Hepatocyte (in vitro differentiated cells): ENCODE measurements around the gene CEP128. TPM values are rescaled to one million over a fixed set of nuclear protein-coding genes. Genes with fewer than 3 reads are reported as not detected.
A peak's percentile ranks its signal among the peaks of the same experiment; 100 is the strongest.

Experiments
- DNase-seq: peaks from one replicate; pipeline ENCODE4 v3.0.0-alpha.2; 2016; ENCODE audit warnings: low spot score
- H2AFZ ChIP-seq: fragments of 200-600 bp; sonication (generic); 2 replicates; pipeline ENCODE4 v1.6.0; 2016; ENCODE audit warnings: antibody characterized with exemption, mild to moderate bottlenecking
- H3K27ac ChIP-seq: fragments of 200-600 bp; sonication (generic); 2 replicates; pipeline ENCODE4 v1.5.1; 2016; ENCODE audit warnings: mild to moderate bottlenecking
- H3K27me3 ChIP-seq: fragments of 200-600 bp; sonication (generic); 2 replicates; pipeline ENCODE4 v1.6.1; 2016
- H3K36me3 ChIP-seq: fragments of 200-600 bp; sonication (generic); replicated peaks from 2 replicates; pipeline ENCODE4 v1.5.1; 2016; ENCODE audit warnings: low read depth; ENCODE audit not compliant: insufficient read depth
- H3K4me1 ChIP-seq: fragments of 200-600 bp; sonication (generic); 2 replicates; pipeline ENCODE4 v1.5.1; 2016; ENCODE audit warnings: mild to moderate bottlenecking, moderate library complexity; ENCODE audit not compliant: insufficient read depth
- H3K4me2 ChIP-seq: fragments of 200-600 bp; sonication (generic); 2 replicates; pipeline ENCODE4 v1.6.0; 2016
- H3K4me3 ChIP-seq: fragments of 200-600 bp; sonication (generic); 2 replicates; pipeline ENCODE4 v1.5.1; 2016; ENCODE audit warnings: mild to moderate bottlenecking
- H3K79me2 ChIP-seq: fragments of 200-600 bp; sonication (generic); 2 replicates; pipeline ENCODE4 v1.6.0; 2017; ENCODE audit warnings: mild to moderate bottlenecking
- H3K9me2 ChIP-seq: fragments of 200-600 bp; sonication (generic); replicated peaks from 2 replicates; pipeline ENCODE4 v1.6.0; 2017; ENCODE audit warnings: mild to moderate bottlenecking; ENCODE audit not compliant: insufficient read depth
- H3K9me3 ChIP-seq: fragments of 200-600 bp; sonication (generic); 2 replicates; pipeline ENCODE4 v1.5.1; 2016; ENCODE audit warnings: low read depth, mild to moderate bottlenecking
- H4K20me1 ChIP-seq: fragments of 200-600 bp; sonication (generic); 2 replicates; pipeline ENCODE4 v1.6.0; 2016; ENCODE audit warnings: mild to moderate bottlenecking; ENCODE audit not compliant: insufficient read depth, poor library complexity, severe bottlenecking
- EZH2 ChIP-seq: fragments of 200-600 bp; sonication (generic); IDR thresholded peaks from 2 replicates; pipeline ENCODE4 v1.6.1; 2016; ENCODE audit warnings: antibody characterized with exemption, mild to moderate bottlenecking, borderline replicate concordance
- EZH2phosphoT487 ChIP-seq: fragments of 200-600 bp; sonication (generic); IDR thresholded peaks from one replicate; pipeline ENCODE4 v1.6.1; 2018; ENCODE audit warnings: antibody characterized with exemption, mild to moderate bottlenecking, low read depth, moderate library complexity; ENCODE audit not compliant: unreplicated experiment, severe bottlenecking
- WGBS: methylation state at CpG from one replicate; pipeline ENCODE4 v1.1.6; 2016; ENCODE audit warnings: low lambda C conversion rate; ENCODE audit errors: missing lambda C conversion rate; 5-methylcytosine and 5-hydroxymethylcytosine counted together
- polyA plus RNA-seq: library from polyadenylated mRNA; unstranded; fragments of >200 nt; fragmentation: Nextera tagmentation; extraction: Ambion mirVana; gene quantifications from 2 replicates; pipeline ENCODE4 v1.2.1, GENCODE V29; 2016
- total RNA-seq: library from RNA; depleted of rRNA; stranded (reverse); fragments of >200 nt; gene quantifications from 2 replicates; pipeline ENCODE4 v1.2.3, GENCODE V29; 2014
- TF ChIP-seq, protein P1 (sequence below): fragments of 200-600 bp; sonication (generic); IDR thresholded peaks from 2 replicates; pipeline ENCODE4 v1.5.1; 2016; ENCODE audit warnings: antibody characterized with exemption, mild to moderate bottlenecking; ENCODE audit not compliant: poor library complexity

The CEP128 gene
- total and polyA plus RNA-seq, 2 experiments from 2014 or later = 1.4 to 3.6 TPM

- H4K20me1 ChIP-seq = no peaks in the 10 kb centered on the region
- TF ChIP-seq EZH2 = no peak
- no peak for TF ChIP-seq EZH2phosphoT487
- no peaks in the 10 kb centered on the region for H3K79me2 ChIP-seq
- 50% methylated on average over 1 of the region's 1 CpG for WGBS
- no peak for DNase-seq
- no peak overlapping the region for H3K4me3 ChIP-seq
- H3K4me2 ChIP-seq = no peak overlapping the region
- peak overlapping the region; percentile 35 for H3K27ac ChIP-seq
- no peaks in the 10 kb centered on the region for H3K27me3 ChIP-seq
- peaks cover 10% of the 10 kb centered on the region for H3K4me1 ChIP-seq
- H3K9me3 ChIP-seq = no peaks in the 10 kb centered on the region
- H3K9me2 ChIP-seq = no peaks in the 10 kb centered on the region
- no peaks in the 10 kb centered on the region for H3K36me3 ChIP-seq
- no peak overlapping the region for H2AFZ ChIP-seq
Observed at GRCh38 chr14:80522411-80522810, 419.1 kb downstream of the CEP128 start.

- Histone ChIP-seq H3K79me2 (no peaks in the 10 kb centered on the region), H3K9me3 (no peaks in the 10 kb centered on the region), H3K36me3 (no peaks in the 10 kb centered on the region), H2AFZ (no peak overlapping the region), H3K9me2 (no peaks in the 10 kb centered on the region), H3K4me3 (no peak overlapping the region), H3K4me1 (peaks cover 10% of the 10 kb centered on the region), H3K4me2 (no peak overlapping the region), H3K27me3 (no peaks in the 10 kb centered on the region), H3K27ac (no peak overlapping the region), H4K20me1 (no peaks in the 10 kb centered on the region)
- no peak for DNase-seq
- 96% methylated on average over 3 of the region's 3 CpGs for WGBS
- TF ChIP-seq EZH2 (no peak), EZH2phosphoT487 (no peak)
- TF ChIP-seq, protein P1, sequence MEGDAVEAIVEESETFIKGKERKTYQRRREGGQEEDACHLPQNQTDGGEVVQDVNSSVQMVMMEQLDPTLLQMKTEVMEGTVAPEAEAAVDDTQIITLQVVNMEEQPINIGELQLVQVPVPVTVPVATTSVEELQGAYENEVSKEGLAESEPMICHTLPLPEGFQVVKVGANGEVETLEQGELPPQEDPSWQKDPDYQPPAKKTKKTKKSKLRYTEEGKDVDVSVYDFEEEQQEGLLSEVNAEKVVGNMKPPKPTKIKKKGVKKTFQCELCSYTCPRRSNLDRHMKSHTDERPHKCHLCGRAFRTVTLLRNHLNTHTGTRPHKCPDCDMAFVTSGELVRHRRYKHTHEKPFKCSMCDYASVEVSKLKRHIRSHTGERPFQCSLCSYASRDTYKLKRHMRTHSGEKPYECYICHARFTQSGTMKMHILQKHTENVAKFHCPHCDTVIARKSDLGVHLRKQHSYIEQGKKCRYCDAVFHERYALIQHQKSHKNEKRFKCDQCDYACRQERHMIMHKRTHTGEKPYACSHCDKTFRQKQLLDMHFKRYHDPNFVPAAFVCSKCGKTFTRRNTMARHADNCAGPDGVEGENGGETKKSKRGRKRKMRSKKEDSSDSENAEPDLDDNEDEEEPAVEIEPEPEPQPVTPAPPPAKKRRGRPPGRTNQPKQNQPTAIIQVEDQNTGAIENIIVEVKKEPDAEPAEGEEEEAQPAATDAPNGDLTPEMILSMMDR = no peak
Observed at GRCh38 chr14:80521456-80521855, 420.1 kb downstream of the CEP128 start.

- H3K36me3 ChIP-seq = no peaks in the 10 kb centered on the region
- TF ChIP-seq EZH2phosphoT487 = no peak
- no peak overlapping the region for H3K27ac ChIP-seq
Observed at GRCh38 chr14:80519002-80519401, 422.5 kb downstream of the CEP128 start.

DNA sequence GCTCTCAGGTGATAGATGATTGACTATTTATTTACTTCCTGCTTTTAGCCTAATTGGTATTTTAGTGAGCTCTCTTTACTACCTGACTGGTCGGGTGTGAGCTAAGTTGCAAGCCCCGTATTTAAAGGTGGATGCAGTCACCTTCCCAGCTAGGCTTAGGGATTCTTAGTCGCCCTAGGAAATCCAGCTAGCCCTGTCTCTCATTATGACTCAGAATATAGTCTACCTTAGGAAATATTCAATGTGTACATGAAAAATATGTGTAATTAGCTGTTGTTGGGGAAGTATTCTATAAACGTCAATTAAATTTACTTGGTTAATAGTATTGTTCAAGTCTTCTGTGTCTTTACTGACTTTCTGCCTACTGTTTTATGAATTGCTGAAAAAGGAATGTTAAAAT, 423.4 kb downstream of the CEP128 start:
- H3K9me3 ChIP-seq = no peaks in the 10 kb centered on the region
- no peak overlapping the region for H2AFZ ChIP-seq
- H3K27ac ChIP-seq = no peak overlapping the region
- H3K9me2 ChIP-seq = no peaks in the 10 kb centered on the region
- TF ChIP-seq, protein P1 = no peak
- TF ChIP-seq EZH2phosphoT487 (no peak), EZH2 (no peak)
- no peaks in the 10 kb centered on the region for H3K27me3 ChIP-seq
- H3K79me2 ChIP-seq = no peaks in the 10 kb centered on the region
- peaks cover 10% of the 10 kb centered on the region for H3K4me1 ChIP-seq
- no peak for DNase-seq
- H3K36me3 ChIP-seq = no peaks in the 10 kb centered on the region
- 90% methylated on average over 4 of the region's 4 CpGs for WGBS
- H4K20me1 ChIP-seq = no peaks in the 10 kb centered on the region
- no peak overlapping the region for H3K4me3 ChIP-seq
- H3K4me2 ChIP-seq = no peak overlapping the region

More at GRCh38 chr14:80519002-80519401, 422.5 kb downstream of the CEP128 start:
- no peaks in the 10 kb centered on the region for H3K9me2 ChIP-seq
- peaks cover 10% of the 10 kb centered on the region for H3K4me1 ChIP-seq
- DNase-seq = no peak
- no peak overlapping the region for H2AFZ ChIP-seq
- no peak overlapping the region for H3K4me2 ChIP-seq
- H4K20me1 ChIP-seq = no peaks in the 10 kb centered on the region
- no peaks in the 10 kb centered on the region for H3K79me2 ChIP-seq
- no peak overlapping the region for H3K4me3 ChIP-seq
- no peaks in the 10 kb centered on the region for H3K27me3 ChIP-seq
- no peaks in the 10 kb centered on the region for H3K9me3 ChIP-seq
